H1 (cell line): ENCODE results near the gene SPTBN4.

Source experiments
- ATF2 ChIP-seq: IDR thresholded peaks from 2 replicates; pipeline ENCODE4 v1.6.1; 2012; ENCODE audit warnings: low read length, inconsistent platforms
- BACH1 ChIP-seq: IDR thresholded peaks from 2 replicates; pipeline ENCODE4 v1.6.1; 2012; ENCODE audit warnings: low read length, improper control_type of control experiment
- CEBPB ChIP-seq: IDR thresholded peaks from 2 replicates; pipeline ENCODE4 v1.6.1; 2012; ENCODE audit warnings: low read depth, low read length
- CTCF ChIP-seq, 3 experiments: IDR thresholded peaks; 1 replicate in 2 of 3; 2 replicates in 1 of 3; pipeline versions ENCODE4 v1.5.1 to v1.6.1; 2011; ENCODE audit warnings: low read length in 3 of 3, mild to moderate bottlenecking in 3 of 3, inconsistent platforms in 2 of 3, low read depth in 1 of 3, moderate library complexity in 1 of 3; ENCODE audit not compliant: insufficient read depth in 1 of 3; ENCODE audit errors: control extremely low read depth in 1 of 3
- EZH2 ChIP-seq: fragments of 200-600 bp; sonication (generic); IDR thresholded peaks from 2 replicates; pipeline ENCODE4 v1.7.1; 2012; ENCODE audit warnings: low read depth, mild to moderate bottlenecking, moderate library complexity, low read length, inconsistent platforms; ENCODE audit not compliant: severe bottlenecking
- FOSL1 ChIP-seq: IDR thresholded peaks from 2 replicates; pipeline ENCODE4 v1.6.1; 2011; ENCODE audit warnings: mild to moderate bottlenecking, low read depth, low read length, moderate library complexity; ENCODE audit not compliant: insufficient read depth
- MAX ChIP-seq: IDR thresholded peaks from 2 replicates; pipeline ENCODE4 v1.6.1; 2012; ENCODE audit warnings: inconsistent platforms
- POLR2AphosphoS5 ChIP-seq: IDR thresholded peaks from 2 replicates; pipeline ENCODE4 v1.6.1; 2011; ENCODE audit warnings: low read depth, low read length
- SP2 ChIP-seq: IDR thresholded peaks from 2 replicates; pipeline ENCODE4 v1.6.1; 2012; ENCODE audit warnings: mild to moderate bottlenecking, low read length, inconsistent platforms
- TBP ChIP-seq: IDR thresholded peaks from 2 replicates; pipeline ENCODE4 v1.6.1; 2011; ENCODE audit warnings: low read depth, low read length, improper control_type of control experiment

- TF ChIP-seq CTCF (IDR thresholded peaks at IDR 0.05; ENCODE audit: control extremely low read depth in 1 of 3, insufficient read depth in 1 of 3, low read depth in 1 of 3, low read length in 3 of 3) = no peak
- TF ChIP-seq TBP = 0 out of 2 replicates have a peak, but pooled peaks have one; percentile 33
- no peak for TF ChIP-seq SP2
- no peak for TF ChIP-seq FOSL1
- no peak; the same call in 1 of the 2 replicates for TF ChIP-seq POLR2AphosphoS5
- TF ChIP-seq CEBPB = no peak
- TF ChIP-seq EZH2 = no peak
- no peak for TF ChIP-seq MAX
- TF ChIP-seq ATF2 = no peak; the same call in 1 of the 2 replicates
- no peak for TF ChIP-seq BACH1
These were observed 146.3 kb downstream of the SPTBN4 start for GRCh38 chr19:40612831-40613689.
